GM19023 (cell line): ENCODE data around the gene AK2.
"Not testable (repeated sequence)": the region's sequence is repeated elsewhere in the genome, so short reads cannot be mapped to it uniquely, and the experiment has no call there.

ENCODE experiments used
- ATAC-seq: cut with Tn5 transposase; IDR thresholded peaks from one replicate; pipeline ENCODE4 v1.9.1; 2021; ENCODE audit warnings: mild to moderate bottlenecking, moderate library complexity; ENCODE audit not compliant: unreplicated experiment

AK2 gene

GRCh38 chr1:33002006-33002405 is 34.7 kb downstream of the AK2 start:
- ATAC-seq: no peak

- ATAC-seq: no peak
Measured at GRCh38 chr1:33001282-33001681, 35.4 kb downstream of the AK2 start.

GRCh38 chr1:33000427-33001026 is 36.2 kb downstream of the AK2 start:
- no peak for ATAC-seq

GRCh38 chr1:32998997-32999396 is 37.7 kb downstream of the AK2 start:
- ATAC-seq: no peak

GRCh38 chr1:32998064-32998463 is 38.6 kb downstream of the AK2 start:
- no peak for ATAC-seq

GRCh38 chr1:32997381-32997891 is 39.2 kb downstream of the AK2 start:
- no peak for ATAC-seq

GRCh38 chr1:32993324-32993636 is 43.4 kb downstream of the AK2 start:
- not testable (repeated sequence) for ATAC-seq

GRCh38 chr1:32992489-32993323 is 44.0 kb downstream of the AK2 start:
- peak; percentile 75 for ATAC-seq

GRCh38 chr1:32991819-32992488 is 44.7 kb downstream of the AK2 start:
- ATAC-seq: peak; percentile 14

GRCh38 chr1:32991386-32991785 is 45.3 kb downstream of the AK2 start:
- ATAC-seq: no peak

- ATAC-seq: no peak
Measured at GRCh38 chr1:32990887-32991286, 45.8 kb downstream of the AK2 start.

GRCh38 chr1:32989160-32990050 is 47.3 kb downstream of the AK2 start:
- ATAC-seq: no peak

- no peak for ATAC-seq
Measured at GRCh38 chr1:32988665-32989064, 48.0 kb downstream of the AK2 start.

GRCh38 chr1:32985226-32985625 is 51.5 kb downstream of the AK2 start:
- ATAC-seq: no peak

- no peak for ATAC-seq
Measured at GRCh38 chr1:32984455-32985171, 52.1 kb downstream of the AK2 start.

GRCh38 chr1:32984090-32984454 is 52.6 kb downstream of the AK2 start:
- ATAC-seq: no peak

- no peak for ATAC-seq
Measured at GRCh38 chr1:32983020-32983419, 53.7 kb downstream of the AK2 start.

- ATAC-seq: peak; percentile 80
Measured at GRCh38 chr1:32981003-32981901, 55.4 kb downstream of the AK2 start.

- ATAC-seq: no peak
Measured at GRCh38 chr1:32980080-32980479, 56.6 kb downstream of the AK2 start.
